Measurements from ENCODE around the gene ADAT2.

The ADAT2 gene

DNA sequence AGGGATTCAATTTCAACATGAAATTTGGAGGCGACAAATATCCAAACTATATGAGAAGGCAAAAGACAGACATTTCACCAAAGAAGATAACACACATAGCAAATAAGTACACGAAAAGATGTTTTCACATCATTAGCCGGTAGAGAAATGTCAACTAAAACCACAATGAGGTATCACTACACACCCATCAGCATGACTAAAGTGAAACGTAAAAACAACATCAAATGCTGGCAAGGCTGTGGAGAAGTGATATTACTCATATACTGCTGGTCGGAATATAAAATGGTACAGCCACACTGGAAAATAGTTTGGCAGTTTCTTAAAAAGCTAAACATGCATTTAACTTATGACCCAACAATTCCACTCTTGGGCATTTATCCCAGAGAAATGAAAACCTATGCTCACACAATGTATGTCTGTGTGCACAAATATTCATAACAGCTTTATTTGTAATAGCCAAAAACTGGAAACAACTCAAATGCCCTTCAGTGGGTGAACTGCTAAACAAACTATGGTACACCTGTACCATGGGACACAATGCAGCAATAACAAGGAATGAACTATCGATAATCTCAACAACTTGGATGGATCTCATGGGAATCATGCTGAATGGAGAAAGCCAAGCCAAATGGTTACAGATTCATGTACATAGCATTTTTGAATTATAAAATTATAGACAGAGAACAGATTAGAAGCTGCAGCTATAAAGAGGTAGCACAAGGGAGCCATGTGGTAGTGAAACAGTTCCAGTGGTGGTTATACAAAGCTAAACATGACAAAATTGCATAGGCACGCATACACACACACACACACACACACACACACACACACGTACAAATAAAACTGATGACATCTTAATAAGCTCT, 8.6 kb downstream of the ADAT2 start:
- no peak for DNase-seq (ENCODE audit: low spot score)

- no peak for DNase-seq (ENCODE audit: low spot score)
These were observed 9.5 kb downstream of the ADAT2 start for GRCh38 chr6:143441010-143441409.

DNA sequence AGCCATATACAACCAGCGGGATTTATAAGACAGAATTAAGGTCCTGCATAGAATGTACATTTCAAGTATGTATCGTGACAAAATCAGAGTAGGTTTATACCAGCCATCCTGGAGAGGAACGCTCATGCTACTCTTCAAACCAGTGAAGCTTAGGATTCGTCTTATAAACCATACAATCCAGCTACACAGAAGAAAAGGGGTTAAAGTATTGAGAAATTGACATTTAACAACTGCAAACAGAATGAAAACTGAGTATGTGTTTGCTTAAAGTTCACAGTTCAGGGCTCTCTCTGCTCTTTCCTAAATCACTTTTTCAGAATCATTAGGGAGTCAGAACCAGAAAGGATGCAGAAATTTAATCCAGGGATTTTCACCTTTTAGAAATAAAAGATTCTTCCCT, 17.9 kb downstream of the ADAT2 start:
- no peak for DNase-seq (ENCODE audit: low spot score)

- no peak for DNase-seq (ENCODE audit: low spot score)
These were observed 19.3 kb downstream of the ADAT2 start for GRCh38 chr6:143431226-143431625.

DNA sequence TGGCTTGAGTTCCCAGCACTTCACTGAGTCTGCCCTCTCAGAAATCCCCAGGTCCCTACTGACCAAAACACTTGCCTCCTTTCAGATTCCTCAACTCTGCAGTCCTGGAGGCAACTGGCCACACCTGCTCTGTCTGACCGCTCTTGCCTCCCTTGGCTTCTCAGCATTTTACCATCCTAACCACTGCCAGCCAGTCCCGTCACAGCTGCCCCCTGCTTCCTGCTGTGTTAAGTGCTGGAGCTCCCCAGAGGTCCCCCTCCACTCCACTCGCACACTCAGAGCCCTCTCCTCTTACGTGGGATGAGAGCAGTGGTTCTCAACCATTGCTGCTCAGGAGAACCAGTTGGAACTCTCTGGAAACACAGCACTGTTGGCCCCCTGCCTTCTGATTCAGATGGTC, 20.5 kb downstream of the ADAT2 start:
- DNase-seq (ENCODE audit: low spot score) = no peak

GRCh38 chr6:143427109-143427817, 23.2 kb downstream of the ADAT2 start:
- DNase-seq (ENCODE audit: low spot score) = peak; percentile 77

DNA sequence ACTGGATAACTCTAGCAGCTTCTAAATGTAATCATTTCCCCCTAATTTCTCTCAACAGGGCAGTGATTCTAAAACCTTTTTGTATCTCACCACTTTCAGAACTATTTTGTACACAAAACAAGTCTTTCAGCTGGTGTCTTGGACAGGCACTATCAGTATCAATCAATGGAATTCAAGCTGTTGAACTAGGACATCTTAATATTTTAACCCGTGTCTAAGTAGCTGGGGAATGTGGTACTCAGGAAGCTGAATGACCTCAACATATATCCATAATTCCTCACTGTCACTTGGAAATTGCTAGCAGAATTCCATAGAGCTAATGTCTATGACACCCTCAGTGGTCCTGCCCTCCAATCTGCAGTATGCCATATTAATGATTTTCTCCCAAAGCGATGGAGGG, 24.5 kb downstream of the ADAT2 start:
- no peak for DNase-seq (ENCODE audit: low spot score)

- DNase-seq (ENCODE audit: low spot score) = no peak
These were observed 31.0 kb downstream of the ADAT2 start for GRCh38 chr6:143419526-143419925.

- DNase-seq (ENCODE audit: low spot score) = no peak
These were observed 35.7 kb downstream of the ADAT2 start for GRCh38 chr6:143414769-143415168.

GRCh38 chr6:143410859-143411270, 39.6 kb downstream of the ADAT2 start:
- no peak for DNase-seq (ENCODE audit: low spot score)

DNA sequence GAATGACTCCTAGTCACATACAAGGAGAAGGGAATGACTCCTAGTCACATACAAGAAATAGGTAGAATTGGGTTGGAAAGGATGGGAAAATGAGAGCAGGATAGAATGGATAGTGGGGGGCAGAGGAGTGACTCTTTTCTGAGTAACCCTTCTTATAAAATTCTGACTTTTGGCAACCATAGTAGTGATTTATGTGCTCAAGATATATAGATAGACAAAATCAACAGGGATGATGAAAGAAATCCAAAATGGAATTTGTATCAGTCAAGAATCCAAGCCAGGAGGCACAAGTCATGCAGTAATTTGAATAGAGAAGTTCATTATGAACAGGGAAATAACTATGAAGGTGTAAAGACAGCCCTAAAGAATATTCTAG, 41.7 kb downstream of the ADAT2 start:
- DNase-seq (ENCODE audit: low spot score) = no peak

DNA sequence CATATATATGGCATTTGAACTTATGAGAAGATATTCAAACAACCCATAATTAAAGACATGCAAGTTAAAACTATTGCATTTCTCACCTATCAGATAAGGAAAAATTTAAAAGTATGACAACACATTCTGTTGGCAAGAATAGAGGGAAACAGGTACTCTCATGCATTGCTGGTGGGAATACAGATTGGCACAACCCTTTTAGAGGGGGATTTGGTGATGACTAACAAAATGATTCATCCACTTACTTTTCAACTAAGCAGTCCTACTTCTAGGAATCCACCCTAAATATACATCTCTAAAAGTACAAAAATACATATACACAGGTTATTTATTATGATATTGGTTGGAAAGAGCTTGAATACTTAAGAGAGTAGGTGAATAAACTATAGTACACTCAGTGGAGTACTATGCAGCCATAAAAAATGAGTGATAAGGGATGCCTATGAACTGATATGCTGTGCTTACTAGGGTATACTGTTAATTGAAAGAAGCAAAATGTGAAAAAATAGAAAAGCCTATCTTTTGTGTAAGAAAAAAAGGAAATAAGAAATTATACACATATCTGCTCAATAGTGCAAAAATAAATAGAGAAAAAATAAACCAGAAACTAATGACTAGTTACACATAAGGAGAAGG, 42.2 kb downstream of the ADAT2 start:
- DNase-seq (ENCODE audit: low spot score) = no peak

DNA sequence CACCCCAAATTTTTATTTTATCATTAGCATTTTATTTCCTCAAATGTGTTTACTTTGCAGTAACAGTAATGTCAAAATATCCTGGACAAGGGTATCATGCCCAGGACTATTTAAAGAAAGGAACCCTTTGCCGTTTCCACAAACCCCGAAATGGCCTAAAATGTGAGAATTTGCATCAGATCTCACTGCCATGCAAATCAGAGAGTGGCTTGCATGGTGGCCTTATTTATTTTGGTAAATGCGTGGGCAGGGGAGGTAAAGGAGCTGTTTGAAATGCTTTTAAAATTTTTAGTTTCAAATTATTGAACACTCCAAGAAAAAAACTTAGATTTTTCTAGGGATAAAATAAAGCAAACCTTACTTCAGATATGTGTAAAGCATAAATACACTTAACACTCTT, 43.8 kb downstream of the ADAT2 start:
- no peak for DNase-seq (ENCODE audit: low spot score)

GRCh38 chr6:143405373-143406154, 44.9 kb downstream of the ADAT2 start:
- no peak for DNase-seq (ENCODE audit: low spot score)

DNA sequence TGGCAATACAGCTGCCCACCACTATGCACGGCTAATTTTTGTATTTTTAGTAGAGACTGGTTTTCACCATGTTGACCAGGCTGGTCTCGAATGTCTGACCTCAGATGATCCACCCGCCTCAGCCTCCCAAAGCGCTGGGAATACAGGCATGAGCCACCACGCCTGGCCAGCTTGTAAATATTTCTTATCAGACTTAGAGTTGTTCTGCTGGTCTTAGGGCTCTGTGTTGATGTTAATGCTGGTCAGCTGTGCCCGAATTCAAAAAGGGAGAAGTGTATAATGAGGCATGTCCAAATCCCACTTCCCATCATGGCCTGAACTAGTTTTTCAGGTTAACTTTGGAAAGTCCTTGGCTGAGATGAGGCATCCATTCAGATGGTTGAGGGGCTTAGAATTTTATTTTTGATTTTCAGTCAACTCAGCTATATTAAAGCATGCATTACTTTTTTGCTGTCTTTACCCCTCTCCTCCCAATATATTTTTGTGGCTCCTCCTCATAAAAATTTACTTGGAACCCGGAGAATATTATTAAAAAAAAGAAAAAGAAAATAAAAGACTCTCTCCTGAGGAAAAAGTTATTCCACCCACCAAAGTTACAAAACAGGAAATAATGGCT, 47.7 kb downstream of the ADAT2 start:
- no peak for DNase-seq (ENCODE audit: low spot score)

GRCh38 chr6:143401636-143402370, 48.7 kb downstream of the ADAT2 start:
- no peak for DNase-seq (ENCODE audit: low spot score)

DNA sequence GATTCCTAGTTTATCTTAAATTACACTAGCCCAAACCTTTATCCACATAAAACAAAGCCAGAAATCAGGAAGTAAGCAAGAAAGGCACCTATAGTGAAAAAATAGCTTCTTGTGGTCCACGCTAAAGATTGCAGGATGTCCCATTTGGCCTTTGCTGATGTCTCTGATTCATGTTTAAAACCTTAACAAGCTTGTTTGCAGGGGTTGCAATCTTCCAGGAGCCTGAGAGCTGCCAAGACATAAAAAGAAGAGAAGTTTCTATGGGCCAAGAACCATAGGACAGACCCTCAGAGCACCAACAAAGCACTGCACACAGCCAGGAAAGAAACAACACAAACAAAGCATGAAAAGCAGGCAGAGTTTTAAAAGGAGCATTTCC, 49.4 kb downstream of the ADAT2 start:
- DNase-seq (ENCODE audit: low spot score) = no peak

DNA sequence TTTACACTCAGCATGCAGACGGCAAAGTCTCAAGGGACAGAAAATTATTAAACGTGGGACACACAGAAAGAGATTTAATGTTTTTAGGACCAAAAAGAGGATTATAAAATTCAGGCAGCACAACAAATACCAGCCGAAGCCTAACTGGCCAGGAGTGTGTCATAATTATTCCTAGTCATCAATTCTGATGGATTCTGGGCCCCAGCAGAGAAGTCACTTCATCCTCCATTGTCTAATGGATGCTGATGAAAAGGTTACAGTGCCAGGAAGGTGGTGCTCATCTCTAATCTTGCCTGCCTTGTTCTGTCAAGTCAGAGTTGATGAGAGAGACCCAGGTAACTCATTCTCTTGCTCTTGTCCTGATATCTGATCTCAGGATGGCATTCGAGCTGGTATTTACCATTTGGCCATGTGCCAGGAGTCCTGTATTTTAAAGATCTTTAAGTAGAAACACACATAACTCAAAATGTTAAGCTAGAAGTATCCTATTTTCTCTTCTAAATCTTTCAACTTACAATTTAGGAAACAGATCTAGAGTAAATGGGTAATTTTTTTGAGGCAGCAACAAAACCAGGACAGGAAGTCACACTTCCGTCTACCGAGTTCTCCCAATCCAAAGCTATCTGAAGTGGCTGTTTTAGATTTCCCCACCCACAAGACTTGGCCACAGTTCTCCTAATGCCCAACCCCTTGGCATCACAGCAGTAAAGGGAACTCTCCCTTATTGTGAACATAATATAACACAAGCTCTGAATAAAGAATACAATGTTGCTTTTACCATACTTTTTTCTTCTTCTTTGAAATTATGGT, 50.0 kb downstream of the ADAT2 start:
- DNase-seq (ENCODE audit: low spot score) = no peak

DNA sequence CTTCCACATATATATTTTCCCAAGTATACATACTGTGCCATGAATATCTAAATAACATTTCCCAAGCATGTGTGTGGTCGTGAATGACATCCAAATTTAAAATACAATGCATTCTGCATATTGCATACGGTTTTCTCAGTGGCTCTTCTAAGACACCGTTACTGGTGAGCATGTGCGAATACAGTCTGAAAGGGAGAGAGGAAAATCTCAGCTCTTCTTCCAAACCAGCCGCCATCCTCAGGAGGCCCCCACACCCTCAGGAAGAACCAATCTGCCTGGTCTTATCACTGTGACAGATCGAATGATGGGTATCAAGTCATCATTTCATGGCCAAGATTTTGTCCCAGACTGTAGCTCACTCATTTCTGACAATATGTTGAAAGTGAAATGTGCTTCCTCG, 50.7 kb downstream of the ADAT2 start:
- no peak for DNase-seq (ENCODE audit: low spot score)

GRCh38 chr6:143399176-143399575, 51.3 kb downstream of the ADAT2 start:
- DNase-seq (ENCODE audit: low spot score) = no peak

Measured in AG08396 (cell line).